Subcutaneous adipose tissue (tissue), 4 donors: ENCODE results near the gene FOXL2NB. TPM values are rescaled to one million over a fixed set of nuclear protein-coding genes. Genes with fewer than 3 reads are reported as not detected.

Experiments used
- total RNA-seq, 4 donors: library from RNA; depleted of rRNA; stranded (reverse); fragments of >200 nt; gene quantifications; one replicate each; pipeline ENCODE4 v1.1.0, GENCODE V29; 2016
- TF ChIP-seq, protein P1 (sequence below): fragments of 450-650 bp; IDR thresholded peaks from one replicate; pipeline ENCODE4 v1.5.1; 2016; ENCODE audit warnings: low read depth, mild to moderate bottlenecking, control low read depth, antibody characterized with exemption, moderate library complexity

The FOXL2NB gene
- total RNA-seq, 4 donors from 2014 or later = not detected

DNA sequence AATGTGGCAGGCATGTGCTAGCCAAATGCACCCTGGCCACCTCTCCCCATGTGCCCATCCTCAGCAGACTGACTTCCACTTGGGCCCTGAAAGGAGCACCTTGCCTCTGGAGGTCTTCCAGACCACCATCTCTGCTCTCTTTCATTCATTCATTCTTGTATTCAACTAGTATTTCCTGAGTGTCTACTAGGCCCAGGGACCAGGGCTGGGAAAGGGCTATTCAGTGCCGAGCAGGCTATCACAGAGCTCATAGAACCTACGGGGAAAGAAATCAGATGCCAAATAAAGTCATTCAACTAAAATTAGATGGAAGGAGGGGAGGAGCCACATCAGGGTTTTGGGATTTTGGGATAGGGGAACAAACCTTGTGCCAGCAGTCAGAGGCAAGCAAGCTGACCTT is 40.2 kb downstream of the FOXL2NB start:
- TF ChIP-seq, protein P1, sequence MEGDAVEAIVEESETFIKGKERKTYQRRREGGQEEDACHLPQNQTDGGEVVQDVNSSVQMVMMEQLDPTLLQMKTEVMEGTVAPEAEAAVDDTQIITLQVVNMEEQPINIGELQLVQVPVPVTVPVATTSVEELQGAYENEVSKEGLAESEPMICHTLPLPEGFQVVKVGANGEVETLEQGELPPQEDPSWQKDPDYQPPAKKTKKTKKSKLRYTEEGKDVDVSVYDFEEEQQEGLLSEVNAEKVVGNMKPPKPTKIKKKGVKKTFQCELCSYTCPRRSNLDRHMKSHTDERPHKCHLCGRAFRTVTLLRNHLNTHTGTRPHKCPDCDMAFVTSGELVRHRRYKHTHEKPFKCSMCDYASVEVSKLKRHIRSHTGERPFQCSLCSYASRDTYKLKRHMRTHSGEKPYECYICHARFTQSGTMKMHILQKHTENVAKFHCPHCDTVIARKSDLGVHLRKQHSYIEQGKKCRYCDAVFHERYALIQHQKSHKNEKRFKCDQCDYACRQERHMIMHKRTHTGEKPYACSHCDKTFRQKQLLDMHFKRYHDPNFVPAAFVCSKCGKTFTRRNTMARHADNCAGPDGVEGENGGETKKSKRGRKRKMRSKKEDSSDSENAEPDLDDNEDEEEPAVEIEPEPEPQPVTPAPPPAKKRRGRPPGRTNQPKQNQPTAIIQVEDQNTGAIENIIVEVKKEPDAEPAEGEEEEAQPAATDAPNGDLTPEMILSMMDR = no peak

DNA sequence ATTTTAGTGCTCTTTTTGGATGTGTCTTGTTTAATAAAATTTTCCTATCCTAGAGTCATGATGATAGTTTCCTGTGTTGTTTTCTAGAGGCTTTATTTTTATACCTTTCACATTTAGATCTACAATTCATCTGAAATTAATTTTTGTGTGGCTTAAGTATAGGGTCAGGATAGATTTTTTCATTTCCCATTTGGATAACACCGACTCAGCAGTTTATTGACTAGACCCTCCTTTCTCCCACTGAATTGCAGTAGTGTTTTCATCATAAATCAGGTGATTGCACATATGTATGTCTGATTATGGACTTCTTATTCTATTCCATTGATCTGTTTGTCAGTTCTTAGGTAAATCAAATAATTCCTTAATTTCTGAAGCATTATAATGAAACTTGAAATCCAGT is 48.7 kb downstream of the FOXL2NB start:
- TF ChIP-seq, protein P1 = no peak

Other genes with a start within 250 kb of the FOXL2NB start
- gene PIK3CB, start 112.3 kb upstream of the FOXL2NB start, total RNA-seq = 10 to 100 TPM; 36.6 to 44.0 (median 38.9) TPM
- not detected for gene FOXL2, start 80 bp upstream of the FOXL2NB start, total RNA-seq
- gene PRR23A, start 59.1 kb downstream of the FOXL2NB start, total RNA-seq = not detected
- not detected for gene PRR23B, start 73.7 kb downstream of the FOXL2NB start, total RNA-seq
- gene PRR23C, start 97.7 kb downstream of the FOXL2NB start, total RNA-seq = not detected